HG03439 (cell line): ENCODE data around the gene XRCC5.
"Not testable (repeated sequence)": the region's sequence is repeated elsewhere in the genome, so short reads cannot be mapped to it uniquely, and the experiment has no call there.

Source experiments
- ATAC-seq: cut with Tn5 transposase; IDR thresholded peaks from one replicate; pipeline ENCODE4 v1.9.1; 2021; ENCODE audit warnings: mild to moderate bottlenecking, moderate library complexity; ENCODE audit not compliant: unreplicated experiment

XRCC5 gene

DNA sequence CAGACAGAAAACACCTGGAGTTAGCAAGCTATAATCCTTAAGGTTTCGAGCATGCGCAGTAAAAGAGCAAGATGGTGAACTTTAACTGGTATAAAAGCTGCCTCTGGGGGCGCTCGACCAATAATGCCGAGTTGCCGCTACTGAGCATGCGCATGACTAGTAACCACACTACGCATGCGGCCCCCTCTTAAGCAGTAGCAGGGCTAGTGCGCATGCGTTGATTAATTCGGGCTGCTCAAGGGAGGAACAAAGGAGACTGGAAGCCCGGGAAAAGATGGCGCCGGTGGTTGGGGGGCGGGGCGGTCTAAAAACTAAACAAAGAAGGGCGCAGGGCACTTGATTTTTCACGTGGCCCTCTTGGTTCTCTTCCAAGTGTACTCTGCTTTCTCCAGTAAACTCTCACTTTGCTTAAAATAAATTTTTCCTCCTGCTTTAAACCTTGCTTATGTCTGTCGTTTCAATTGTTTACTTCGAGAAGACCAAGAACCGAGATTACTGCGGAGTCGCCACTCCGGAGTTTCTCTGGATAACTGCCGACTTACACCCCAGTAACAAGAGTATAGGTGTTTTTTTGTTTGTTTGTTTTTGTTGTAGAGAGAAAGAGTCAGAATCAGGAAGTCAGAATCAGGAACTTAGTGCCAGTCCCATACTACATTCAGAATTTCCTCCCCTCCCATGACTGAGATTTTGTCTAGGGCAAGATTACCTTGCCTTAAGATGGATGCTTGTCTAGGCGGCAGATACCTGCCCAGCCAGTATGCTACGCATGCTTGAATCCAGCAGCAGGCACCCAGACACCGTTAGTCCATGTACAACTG is 5.8 kb downstream of the XRCC5 start:
- peak; percentile 45 for ATAC-seq

DNA sequence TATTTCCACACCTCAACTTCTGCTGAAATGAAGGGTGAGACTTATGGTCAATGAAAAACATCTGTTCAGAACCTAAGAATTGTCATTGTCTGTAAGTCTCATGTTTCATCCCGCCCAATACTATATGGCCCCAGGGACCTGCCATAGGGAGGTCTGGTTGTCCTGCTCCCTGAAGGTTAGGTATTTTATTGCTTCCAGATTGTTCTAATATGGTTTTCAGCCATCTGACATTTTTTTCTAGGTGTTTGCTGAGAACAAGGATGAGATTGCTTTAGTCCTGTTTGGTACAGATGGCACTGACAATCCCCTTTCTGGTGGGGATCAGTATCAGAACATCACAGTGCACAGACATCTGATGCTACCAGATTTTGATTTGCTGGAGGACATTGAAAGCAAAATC is 7.3 kb downstream of the XRCC5 start:
- no peak for ATAC-seq

DNA sequence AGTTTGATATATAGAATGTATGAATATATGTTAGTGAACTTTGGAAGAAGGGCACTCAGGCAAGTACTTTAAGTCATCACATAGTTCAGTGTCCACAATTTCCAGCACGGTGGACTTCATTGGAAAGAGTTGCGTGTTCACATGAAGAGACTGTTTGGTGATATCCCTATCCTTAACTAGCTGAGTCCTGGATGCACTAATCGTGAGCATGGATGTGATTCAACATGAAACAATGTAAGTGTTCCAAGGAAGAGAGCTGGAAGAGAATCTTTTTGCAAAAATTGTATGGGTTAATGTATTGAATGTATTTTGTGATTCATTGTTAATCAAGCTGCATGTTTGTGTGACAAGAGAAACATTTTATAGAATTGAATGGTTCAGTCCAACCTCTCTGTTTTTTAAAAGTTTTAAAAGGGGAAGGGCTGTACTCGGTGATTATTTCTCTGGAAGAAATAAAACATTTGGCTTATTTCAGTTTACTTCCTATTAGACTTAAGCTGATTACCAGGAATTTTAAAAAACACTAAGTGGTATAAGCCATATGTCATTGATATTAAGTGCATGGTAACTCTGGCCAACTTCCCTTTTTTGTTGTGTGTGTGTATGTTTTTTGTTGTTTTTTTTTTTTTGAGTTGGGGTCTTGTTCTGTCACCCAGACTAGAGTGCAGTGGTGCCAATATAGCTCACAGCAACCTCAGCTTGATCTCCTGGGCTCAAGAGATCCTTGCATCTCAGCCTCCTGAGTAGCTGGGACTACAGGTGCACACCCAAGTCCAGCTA is 8.6 kb downstream of the XRCC5 start:
- no peak for ATAC-seq

DNA sequence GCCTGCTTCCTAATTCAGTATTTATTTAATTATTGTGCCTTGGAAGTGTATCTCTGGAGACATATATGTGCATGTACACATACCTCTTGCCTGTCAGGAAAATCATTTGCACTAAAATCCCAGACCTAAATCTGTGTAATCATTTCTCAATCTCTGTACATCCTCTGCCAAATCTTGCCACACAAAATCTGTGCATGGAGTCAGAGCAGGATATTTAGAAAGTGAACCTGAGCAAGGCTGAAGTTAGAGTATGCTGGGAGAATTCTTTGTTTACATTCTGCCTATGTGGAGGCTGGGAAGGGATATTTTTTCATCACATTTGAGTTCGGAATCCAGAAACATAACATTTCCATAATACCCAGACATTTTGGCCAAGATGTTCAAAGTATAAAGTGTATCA is 9.3 kb downstream of the XRCC5 start:
- ATAC-seq = no peak

DNA sequence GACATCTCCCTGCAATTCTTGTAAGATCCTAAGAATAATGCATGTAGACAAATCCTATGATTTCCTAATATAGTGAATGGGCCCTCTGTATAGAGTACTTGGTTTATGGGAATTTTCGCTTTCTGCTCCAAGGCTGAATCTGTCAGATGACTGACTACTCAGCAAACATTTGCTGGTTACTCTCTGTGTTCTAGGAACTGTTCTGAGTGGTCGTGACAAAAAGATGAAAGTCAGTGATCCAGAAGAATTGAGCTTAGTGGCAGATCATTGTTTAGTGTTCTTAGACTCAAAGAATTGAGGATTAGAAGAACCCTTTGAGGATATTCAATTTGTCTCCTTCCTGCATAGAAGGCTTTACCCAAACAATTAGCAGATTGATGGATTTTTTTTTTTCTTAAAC is 10.0 kb downstream of the XRCC5 start:
- no peak for ATAC-seq

DNA sequence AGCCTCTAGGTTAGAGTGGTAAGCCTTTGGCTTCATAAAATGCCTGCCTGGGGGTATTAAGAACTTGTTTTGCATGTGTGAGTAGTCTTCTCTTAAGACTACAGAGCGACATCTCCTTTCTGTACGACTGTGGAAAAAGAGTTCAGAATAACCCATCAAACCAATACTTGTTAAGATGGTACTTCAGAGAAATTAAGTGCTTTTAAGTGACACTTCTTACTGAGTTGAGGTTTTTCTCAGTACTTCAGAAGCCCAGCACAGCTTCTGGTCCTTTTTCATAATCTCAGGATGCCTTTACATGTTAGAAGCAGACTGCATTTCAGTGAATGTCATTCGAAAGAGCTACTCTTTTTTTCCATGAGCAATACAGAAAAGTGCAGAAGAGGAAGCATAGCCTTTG is 10.8 kb downstream of the XRCC5 start:
- ATAC-seq = no peak

DNA sequence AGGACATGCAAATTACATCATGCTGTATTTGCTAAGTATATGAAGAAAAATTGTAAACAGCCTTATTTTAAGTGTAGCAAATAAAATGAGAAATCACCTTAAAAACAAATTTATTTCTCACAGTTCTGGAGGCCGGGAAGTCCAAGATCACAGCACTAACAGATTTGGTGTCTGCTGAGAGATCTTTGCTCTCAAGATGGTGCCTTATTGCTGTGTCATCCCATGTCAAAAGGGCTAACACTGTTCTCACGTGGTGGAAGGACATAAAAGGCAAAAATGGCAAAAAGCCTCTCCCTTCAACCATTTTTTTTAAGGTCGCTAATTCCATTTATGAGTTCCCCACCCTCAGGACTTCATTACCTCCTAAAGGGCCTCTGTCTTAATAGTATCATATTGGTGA is 12.1 kb downstream of the XRCC5 start:
- ATAC-seq = no peak

DNA sequence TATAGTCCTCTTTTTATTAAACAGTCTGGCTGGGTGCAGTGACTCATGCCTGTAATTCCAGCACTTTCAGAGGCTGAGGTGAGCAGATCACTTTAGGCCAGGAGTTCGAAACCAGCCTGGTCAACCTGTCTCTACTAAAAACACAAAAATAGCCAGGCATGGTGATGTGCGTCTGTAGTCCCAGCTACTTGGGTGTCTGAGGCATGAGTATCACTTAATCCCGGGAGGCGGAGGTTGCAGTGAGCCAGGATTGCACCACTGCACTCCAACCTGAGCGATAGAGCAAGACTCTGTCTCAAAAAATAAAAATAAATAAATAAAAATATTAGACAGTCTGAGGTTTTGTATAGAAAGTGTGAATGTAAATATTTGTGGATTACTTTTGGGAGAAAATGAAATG is 17.8 kb downstream of the XRCC5 start:
- ATAC-seq = no peak

DNA sequence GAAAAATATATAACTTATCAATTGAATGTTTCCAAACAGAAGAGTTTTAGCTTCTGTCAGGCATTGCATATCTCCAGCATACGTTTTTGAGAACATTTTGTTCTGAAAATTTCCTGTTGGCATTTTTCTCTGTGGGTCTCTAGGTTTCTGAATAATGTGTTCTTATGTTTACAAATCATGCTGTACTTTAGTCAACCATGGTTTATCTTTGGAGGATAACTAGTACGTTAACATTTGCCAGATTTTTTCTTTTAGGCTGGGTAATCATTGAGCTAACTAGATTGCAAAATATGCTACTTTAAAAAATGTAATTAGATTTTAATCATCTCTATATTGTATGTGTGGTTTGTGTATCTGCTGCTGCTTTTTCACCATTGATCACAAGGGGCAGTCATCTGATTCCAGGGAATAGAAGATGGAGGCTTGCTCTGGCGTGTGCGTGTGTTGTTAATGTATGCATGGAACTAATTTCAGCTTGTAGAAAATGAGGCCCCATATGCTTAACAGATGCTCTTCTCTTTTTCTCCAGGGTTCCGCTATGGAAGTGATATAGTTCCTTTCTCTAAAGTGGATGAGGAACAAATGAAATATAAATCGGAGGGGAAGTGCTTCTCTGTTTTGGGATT is 21.3 kb downstream of the XRCC5 start:
- no peak for ATAC-seq

DNA sequence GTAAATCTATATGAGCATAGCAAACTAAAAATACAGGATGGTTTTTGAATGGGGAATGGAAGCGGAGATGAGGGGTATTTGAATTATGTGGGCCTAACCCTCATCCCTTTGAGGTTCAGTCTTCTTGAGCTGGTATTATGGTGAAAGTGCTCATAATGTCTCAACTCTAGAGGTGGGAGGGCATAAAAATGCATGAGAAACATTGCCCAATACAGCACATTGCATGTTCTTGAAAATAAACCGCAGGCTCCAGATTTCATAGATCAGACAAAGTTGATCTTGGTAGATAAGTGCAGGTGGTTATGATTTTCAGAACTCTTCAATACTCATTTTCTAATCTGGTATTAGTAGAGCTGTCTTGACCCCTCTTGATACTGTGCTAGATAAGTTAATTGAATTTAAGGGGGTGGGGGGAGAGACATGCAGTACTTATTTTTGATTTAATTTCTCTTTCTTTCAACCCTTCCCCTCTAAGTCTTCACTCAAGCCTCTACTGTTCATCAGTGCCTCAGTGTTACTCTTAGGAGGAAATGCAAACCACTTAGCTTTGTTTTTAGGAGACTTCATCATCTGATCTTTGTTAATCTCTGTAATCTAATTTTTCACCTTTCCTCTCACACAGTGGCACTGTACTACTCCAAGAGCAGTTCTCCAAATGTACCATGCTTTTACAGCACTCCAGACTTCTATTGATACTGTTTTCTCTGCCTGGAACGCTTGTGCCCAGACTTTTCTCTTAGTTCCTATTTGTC is 22.2 kb downstream of the XRCC5 start:
- no peak for ATAC-seq

DNA sequence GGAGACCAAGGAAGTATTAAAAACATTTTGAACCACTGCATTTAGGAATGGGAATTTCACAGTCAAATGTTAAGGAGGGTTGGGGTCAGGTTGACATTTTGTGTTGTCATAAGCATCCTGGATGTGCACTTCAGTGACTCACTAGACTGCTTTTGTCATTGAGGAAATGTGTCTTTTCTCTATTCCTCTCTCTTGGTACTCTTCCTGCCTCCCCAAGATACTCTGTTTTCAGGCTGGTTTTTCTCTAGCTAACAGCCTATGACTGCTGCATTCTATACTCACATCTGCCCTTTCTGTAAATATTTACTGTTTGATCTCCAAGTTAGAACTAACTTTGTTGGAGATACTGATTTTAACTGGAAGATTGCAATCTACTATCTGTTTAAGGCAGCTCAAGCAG is 23.4 kb downstream of the XRCC5 start:
- ATAC-seq = no peak

DNA sequence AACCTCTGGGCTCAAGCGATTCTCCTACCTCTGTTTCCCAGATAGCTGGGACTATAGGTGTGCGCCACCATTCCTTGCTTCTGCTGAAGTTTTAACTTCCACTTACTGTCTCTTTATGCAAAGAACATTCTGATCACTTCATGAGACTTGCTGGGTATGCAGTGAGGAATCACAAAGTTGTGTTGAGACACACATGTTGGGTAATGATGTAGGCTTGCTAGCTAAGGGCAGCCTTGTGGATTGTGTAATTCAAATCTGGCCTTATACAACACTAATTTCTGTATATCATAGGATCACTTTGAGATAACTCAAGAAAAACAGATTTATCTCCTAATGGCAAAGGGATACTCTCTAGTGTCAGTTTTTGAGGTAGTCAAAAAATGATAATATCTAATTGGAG is 24.2 kb downstream of the XRCC5 start:
- no peak for ATAC-seq

DNA sequence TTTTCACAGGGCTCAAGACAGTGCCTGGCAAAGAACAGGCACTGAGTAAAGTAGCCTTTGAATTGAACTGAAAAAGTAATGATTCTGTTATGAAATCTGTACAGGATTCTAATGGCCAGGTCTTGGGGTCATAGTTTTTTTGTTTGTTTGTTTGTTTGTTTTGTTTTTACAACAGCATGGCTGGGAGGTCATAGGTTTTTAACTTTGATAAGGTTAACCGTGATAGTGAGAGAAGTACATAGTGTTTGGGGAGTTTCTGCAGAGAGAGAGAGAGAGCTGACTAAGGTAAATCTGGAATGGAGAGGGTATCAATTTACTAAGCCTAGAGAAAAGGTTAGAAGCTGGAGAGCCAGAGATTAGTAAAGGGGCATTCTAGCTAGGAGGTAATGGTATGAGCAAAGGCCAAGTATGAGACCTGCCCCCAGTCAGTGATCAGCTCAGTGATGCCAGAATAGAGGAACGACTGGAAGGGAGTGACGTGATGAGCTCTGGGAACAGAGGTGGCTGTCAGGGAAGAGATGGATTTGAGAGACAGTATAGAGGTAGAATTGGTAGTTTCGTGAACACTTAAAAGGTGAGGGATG is 25.9 kb downstream of the XRCC5 start:
- ATAC-seq = no peak

DNA sequence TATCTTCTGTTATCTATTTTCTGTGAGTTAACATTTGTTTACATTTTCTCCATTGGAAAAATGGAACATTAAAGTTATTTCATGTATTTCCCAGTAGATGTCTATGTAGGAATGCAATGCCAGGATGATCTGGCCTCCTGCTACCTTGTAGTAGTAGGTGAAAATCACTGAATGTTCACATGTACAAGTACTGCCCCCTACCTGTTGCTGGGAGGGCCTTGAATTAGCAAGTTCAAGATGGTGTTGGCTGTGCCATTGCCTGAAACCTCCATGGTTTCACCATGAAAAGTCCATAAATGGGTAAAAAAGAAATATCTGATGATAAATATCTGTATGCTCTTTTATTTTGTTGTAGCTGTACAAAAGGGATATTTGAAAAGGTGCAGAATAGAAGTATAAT is 30.7 kb downstream of the XRCC5 start:
- no peak for ATAC-seq

DNA sequence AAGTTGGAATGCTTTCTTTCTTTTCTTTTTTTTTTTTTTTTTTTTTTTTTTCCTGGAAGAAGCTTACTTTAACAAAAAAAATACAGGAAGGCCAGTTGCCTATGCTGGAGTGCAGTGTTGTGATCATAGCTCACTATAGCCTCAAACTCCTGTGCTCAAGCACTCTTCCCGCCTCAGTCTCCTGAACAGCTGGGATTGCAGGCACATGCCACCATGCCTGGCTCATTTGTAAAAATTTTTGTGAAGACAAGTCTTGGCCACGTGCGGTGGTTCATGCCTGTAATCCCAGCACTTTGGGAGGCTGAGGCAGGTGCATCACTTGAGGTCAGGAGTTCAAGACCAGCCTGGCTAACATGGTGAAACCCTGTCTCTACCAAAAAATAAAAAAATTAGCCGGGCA is 32.4 kb downstream of the XRCC5 start:
- ATAC-seq = not testable (repeated sequence)

DNA sequence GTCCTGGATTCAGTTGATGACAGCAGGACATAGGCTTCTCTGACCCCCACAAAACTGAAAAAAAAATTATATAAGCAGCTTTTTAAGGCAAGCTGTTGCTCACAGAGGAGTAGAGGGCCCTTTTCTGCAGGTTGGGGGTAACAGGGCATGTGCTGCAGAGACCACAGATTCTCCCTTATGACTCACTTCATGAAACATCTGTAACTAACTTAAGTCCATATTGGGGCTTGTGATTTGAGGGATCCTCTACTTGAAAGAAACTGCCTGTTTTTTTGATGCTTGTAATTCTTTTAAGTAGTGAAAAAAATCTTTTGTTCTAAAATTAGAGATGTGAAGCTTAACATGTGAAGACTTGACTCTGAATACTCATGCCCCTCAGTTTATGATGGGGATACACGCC is 33.4 kb downstream of the XRCC5 start:
- ATAC-seq = peak; percentile 99

DNA sequence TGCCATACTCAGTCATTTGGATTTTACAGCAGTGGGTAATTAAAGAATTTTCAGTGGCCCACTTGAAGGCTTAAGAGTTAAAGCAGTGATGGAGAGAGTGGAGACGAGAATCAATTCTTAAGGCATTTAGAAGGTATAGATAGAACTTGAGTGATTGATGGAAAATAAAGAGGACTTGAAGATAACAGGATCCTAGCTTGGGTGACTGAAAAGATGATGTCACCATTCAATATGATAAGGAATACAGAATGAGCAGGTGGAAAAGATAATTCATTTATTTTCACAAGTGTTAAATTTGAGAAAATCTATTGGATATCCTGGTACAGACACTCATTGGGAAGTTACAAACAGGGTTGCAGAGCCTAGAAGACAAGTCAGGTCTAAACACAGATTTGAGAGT is 35.2 kb downstream of the XRCC5 start:
- ATAC-seq = no peak

DNA sequence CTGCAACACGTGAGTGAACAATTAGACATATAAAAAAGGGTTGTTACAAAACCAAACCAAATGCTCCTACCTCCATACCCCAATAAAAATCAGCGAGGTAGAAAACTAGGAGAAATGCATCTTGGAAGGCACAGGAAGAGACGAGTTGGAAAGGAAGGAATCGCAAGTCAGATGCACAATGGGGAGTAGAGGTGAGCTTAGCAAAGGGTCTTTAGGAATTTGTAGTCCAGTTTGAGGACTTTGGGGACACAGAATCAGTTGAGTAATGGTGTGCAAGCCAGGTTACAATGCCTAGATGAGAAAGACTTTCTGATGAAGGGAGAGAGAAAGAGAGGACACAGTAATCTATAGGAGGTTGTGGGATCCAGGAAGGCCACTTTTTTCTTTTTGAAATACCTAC is 35.7 kb downstream of the XRCC5 start:
- no peak for ATAC-seq

DNA sequence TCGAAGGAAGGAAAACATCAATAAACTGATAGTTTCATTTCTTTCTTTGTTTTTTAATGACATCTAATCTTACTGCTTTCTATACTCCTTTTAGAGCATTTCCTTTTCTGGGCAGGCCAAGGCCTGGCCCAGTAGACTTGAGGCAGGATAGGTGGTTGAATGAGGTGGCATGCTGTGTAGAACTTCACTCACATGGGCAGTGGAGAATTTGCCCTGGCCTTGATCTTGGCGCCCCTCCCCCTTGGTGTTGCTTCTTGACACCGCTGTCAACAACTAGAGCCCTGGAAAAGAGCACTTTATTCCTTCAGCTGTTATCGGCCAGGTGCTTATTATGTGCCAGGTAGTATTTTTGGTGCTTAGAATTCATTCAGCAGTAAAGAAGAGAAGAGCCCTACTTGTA is 37.4 kb downstream of the XRCC5 start:
- ATAC-seq = no peak

DNA sequence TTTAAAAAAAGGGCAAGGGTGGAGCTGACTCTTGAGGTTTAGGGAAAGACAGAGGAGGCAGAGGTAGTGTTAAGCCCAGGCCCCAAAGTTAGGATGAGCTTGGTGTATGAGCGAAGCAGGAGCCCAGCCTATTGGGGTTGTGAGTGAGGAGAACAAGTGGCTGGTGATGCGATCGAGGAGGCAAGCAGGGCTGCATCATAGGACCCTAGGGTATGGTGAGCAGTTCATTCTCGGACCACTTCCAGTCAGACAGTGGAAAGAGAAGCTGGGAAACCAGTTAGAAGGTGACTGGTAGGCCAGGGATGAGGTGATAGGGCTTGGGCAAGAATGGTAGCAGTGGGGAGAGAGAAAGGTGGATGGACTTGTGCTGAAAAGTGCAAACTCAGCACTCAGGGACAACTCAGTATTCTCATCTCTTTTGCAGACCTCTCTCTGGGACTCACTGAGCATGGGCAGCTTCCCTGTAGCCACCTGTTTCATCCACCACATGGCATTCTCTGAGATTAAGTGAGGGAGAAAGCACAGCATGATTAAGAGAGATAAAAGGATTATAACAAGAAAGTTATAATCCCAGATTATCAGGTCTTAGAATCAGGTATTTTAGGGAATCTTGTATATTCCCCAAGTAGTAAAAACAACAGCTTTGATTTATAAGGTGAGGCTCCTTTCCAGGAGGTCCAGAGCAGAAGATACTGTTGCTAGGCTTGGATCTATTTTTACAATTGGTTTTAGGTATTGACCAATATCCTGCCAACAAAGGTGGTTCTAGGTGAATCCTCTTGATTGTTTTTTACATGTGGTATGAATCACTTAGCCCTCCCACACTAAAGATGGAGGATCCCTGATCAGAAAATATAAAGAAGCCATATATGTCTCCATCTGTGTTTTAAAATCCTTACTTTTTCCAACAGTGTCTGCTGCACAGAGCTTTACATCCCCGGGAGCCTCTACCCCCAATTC is 38.3 kb downstream of the XRCC5 start:
- ATAC-seq = no peak
